GF-D8 (cell line): Measurements from ENCODE around the gene PMVK.
"Not testable (repeated sequence)": the region's sequence is repeated elsewhere in the genome, so short reads cannot be mapped to it uniquely, and the experiment has no call there.

Experiments
- DNase-seq: peaks from one replicate; lab custom pipeline; 2025; lab: John Stamatoyannopoulos, UW

Gene PMVK

DNA sequence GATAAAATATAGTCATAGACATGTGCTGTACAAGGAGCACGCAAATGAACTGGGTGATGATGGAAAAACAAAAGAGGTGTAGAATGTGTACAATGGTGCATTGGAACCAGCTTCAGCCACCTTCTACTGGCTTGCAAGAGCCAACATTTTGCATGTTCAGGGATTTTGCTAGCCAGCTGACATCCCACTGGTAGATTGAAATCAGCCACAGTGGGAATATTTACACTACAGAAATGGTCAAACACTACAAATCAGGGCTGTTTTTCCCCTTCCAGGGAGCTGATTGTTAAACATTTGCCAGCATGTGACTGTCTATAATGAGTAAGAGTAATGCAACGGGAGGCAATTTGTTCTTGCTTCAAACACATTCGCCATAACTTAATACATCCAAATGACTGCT is 23.2 kb downstream of the PMVK start:
- no peak for DNase-seq

DNA sequence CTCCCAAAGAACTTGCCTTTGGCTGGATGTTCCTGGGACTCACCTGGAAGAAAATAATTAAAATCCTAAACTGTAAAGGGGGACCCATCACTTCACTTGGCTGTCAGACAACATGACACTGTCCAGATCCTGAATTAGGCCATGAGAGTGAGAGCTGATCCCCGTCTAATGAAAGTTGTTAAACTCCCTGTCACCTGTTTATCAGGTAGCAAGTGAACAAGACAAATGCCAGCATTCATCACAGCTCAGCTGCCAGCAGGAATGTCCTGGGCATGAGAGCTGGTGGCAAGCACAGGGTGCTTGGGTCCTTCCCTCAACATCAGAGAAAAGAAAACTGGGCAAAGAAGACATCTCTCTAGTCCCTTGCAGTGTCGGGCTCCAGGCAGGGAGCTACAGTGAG is 23.8 kb downstream of the PMVK start:
- DNase-seq, result no peak

DNA sequence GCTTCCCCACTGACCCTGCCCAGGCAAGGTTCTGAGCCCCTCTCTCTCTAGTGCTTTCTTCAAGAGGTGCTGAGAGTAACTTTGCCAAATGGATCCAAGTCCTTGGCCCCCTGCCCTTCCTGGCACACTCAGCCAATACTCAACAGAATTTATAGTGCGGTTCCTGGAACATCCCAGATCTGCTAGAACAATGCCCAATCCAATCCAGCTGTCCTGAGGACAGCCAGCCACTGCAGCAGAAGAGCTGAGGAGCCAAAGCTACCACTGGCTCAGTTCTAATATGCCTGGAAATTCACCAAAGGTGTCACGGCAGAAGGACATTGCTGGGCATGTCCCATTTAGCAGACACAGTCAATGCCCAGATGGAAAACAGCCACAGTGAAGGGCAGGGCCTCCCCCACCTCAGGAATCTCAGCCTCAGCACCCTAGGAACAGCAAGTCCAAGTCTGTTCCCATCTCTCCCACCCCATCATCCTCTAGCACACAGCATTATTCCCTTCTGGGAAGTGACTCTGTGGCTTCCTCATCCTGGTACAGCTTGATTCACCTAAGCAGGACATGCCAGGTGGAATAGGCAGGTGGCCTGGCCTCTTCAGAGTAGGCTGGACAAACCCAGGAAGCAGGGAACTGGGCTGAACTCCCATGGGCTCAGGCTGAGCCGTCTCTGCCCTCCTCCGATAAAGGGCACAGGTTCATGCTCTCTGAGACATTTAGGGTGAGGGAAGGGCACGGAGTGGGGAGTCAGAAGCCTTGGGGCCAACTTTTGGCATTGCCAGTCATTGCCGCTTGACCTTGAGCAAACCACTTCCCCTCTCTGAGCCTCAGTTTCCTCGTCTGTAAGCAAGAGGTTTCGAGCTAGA is 24.6 kb downstream of the PMVK start:
- no peak for DNase-seq

DNA sequence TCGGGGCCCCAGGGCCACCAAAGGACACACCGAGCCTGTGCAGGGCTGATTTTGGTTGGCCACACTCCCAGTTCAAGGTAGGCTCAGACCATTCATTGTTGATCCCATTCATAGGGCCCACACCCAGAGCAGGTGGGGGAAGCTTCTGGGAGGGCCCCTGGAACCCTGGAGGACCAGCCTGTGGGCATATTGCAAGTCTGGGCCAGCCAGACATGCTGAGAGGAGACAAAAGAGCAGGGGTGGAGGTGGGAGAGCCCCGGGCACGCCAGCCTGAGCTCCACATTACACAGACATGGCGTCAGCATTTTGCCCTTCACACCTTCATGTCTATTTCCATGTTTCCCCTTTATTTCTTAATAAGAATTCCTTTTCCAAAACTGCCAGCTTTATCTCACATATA is 25.7 kb downstream of the PMVK start:
- DNase-seq, result no peak

DNA sequence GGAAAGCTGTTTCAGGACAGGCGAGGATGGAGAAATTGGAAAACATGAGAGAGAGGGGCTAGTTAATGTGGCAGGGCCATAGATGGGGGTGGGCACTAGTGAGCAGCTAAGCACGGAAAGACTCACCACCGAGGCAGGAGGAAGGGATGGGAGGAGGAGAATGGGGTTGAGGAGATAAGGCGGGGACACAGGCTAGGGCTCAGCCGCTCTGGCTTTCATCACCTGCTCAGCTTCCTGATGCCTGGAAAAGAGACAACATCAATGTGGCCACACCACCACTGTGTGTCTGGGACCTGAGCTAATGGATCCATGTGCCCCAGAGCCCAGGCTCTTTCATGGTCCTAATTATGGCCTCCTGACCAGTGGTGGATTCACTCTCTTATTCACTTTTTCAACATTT is 27.6 kb downstream of the PMVK start:
- no peak for DNase-seq

DNA sequence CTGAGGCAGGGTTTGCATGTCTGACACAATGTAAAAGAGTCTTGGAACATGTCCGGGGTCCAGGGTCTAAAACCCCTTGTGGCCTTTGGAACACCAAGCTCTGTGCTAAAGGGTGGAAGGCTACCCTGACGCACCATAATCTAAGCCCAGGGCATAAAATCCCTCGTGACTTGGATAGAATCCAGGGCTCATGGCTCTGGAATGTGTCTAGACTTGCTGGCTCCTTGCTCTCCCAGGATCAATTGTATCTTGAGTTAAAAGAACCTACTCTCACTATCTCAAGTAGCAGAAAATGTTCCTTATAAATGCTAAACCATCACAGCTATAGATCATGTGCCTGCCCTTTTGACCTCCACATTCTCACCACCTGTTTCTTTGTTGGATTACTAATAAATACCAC is 28.4 kb downstream of the PMVK start:
- not testable (repeated sequence) for DNase-seq

DNA sequence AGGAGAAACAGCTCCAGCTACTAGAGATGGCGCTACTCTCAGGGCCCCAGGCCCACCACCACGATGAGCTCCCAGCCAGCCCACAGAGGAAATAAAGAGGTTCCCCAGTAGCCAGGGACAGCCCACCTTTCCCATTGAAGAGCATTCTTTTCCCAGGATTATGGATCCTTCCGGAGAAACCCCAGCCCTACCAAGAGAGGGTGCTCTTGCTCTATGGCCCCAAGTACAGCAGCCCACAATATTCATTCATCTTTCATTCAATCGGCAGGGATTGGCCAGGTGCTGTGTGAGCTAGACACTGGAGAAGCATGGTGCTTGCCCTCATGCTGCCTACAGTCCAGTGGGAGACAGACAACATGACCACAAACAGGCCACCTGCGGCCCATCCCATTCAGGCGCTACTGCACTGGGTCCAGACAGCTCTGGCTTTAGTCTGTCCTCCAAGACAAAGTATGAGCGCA is 29.9 kb downstream of the PMVK start:
- DNase-seq, result no peak

DNA sequence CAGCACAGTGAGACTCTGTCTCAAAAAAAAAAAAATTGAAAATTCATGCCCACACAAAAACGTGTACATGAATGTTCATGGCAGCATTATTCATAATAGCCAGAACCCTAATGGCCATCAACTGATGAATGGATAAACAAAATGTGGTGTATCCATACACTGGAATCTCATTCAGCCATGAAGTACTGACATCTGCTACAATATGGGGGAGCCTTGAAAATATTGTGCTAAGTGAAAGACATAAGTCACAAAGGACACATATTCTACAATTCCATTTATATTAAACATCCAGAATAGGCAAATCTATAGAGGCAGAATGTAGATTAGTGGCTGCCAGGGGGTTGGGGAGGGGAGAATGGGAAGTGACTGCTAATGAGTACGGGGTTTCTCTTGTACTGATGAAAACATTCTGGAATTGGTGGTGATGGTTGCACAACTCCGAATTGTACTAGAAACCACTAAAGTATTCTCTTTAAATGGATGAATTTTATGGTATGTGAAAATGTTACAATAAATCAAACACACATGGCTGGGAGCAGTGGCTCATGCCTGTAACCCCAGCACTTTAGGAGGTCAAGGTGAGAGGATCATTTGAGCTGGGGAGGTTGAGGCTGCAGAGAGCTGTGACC is 33.5 kb downstream of the PMVK start:
- DNase-seq, result no peak

DNA sequence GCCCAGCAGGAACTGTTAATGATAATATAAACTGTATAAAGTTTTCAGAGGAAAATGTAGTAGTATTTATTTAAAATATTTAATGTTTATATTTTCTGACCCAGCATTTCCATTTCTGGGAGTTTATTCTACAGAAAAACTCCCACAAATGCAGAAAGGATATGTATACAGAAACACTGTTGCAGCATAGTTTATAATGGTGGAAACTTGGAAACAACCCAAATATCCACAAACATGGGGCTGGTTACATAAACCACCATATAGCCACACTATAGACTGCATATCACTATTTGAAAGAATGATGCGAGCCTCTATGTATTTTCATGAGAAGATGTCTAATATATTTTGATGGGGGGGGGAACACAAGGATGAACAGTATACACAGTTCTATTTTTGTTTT is 34.9 kb downstream of the PMVK start:
- DNase-seq, result no peak

DNA sequence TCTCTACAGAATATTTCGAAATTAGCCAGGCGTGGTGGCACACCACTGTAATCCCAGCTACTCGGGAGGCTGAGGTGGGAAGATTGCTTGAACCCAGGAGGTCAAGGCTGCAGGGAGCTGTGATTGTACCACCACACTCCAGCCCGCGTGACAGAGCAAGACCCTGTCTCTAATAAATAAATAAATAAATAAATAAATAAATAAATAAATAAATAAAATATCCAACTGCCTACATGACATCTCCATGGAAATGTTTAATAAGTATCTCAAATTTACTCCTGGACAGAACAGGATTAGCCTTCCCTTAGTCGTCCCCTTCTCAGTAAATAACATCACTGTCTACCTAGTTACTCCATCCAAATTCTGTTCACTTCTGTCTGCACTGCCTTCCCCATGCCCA is 37.5 kb downstream of the PMVK start:
- no peak for DNase-seq

DNA sequence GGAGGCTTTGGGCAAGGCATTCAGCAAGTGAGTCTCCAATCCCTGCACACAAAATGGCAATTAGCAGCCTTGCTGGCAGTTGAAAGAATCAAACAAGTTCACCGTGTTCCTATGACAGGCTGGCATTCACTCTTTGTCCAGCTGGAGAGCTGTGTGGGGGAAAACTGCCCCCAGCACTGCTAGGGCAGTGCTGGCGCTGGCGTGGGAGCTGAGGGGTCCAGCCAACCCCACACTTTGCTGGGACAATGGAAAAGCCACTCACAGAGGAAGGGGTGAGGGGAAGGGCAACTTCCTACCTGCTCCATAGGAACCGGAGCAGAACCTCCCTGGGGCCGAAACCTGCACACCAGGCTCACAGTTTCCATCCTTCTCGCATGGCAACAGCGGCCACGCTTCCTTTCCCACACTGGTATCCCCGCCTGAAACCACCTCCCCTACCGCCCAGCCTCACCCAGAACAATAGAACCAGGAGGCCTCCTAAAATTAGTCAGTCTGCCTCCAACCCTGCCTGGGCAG is 39.7 kb downstream of the PMVK start:
- DNase-seq, result no peak

DNA sequence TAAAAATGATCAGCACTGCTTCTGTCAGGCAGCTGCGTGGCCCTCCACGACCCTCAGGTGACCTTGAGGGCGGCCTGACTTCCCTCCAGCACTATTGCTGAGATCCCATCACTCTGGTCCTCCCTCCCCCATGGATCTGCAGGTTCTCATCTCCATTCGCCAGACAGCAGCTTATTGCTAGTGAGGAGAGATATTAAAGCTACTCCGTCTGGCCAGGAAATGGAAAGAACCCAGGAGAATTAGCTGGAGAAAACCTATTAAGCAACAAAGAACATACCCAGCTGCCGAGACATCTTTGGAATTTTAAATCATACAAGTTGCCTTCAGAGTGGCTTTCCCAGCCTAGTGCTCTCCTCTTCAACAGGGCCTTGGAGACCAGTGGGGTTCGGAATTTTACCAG is 40.7 kb downstream of the PMVK start:
- no peak for DNase-seq

DNA sequence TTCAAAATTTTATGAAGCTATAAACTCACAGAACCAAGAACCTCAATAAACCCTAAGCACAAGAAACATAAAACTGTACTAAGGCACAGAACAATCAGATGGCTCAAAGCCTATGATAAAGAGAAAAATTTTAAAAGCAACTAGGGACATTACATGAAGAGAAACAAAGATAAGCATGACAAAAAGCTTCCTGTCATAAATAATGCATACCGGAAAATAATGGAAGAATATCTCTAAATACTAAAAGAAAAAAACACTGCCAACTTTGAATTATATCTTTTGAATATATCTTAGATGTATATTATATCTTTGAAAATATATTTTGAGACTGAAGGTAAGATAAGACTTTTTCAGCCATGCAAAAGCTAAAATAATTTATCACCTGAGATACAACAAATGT is 45.1 kb downstream of the PMVK start:
- DNase-seq, result no peak

DNA sequence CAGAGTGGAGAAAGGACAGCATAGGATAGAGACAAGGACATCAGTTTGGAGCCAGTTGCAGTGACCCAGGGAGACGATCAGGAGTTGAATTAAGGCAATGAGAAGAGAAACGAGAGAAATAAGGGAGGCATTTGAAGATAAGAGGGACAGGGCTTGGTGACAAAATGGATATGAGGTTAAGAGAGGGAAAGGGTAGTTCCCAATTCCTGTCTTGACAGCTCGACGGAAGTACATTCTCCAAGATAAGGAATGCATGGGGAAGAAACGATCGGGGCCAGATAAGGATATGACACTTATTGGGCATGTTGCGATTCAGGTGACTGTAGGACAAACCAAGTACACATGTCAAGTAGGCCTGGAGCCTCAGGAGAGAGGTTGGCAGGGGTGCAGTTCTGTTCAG is 47.8 kb downstream of the PMVK start:
- DNase-seq, result no peak

DNA sequence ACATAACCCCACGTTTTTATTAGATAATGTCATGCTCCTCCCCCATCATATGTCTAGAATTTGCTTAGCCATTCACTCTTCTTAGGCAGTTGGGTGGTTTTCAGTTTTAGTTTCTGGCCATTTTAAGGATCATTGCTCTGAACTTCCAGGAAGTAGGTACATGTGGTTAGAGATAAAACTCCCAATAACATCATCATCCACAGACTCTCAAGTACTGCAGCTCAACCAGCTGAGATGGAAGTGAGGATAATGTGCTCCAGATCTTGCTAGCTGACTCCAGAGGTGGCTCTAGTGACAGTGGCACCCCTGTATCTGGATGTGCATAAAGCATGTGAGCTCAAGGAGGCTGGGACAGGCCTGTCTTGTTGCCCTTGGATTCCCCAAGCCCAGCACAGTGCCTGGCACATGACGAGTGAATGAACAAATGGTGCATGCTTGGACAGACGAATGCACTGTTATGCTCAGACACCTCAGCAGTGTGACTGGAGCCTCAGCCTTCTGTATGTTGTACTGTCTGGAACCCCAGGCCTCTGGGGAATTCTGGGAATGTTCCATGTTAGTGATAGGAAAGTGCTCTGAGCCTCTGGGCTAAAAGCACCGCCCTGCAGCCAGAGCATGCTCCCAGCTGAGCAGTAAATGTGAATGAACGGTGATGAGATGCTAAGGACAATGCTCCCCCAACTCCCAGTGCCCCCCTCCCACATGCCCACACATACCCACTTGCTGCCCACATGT is 50.1 kb downstream of the PMVK start:
- no peak for DNase-seq

DNA sequence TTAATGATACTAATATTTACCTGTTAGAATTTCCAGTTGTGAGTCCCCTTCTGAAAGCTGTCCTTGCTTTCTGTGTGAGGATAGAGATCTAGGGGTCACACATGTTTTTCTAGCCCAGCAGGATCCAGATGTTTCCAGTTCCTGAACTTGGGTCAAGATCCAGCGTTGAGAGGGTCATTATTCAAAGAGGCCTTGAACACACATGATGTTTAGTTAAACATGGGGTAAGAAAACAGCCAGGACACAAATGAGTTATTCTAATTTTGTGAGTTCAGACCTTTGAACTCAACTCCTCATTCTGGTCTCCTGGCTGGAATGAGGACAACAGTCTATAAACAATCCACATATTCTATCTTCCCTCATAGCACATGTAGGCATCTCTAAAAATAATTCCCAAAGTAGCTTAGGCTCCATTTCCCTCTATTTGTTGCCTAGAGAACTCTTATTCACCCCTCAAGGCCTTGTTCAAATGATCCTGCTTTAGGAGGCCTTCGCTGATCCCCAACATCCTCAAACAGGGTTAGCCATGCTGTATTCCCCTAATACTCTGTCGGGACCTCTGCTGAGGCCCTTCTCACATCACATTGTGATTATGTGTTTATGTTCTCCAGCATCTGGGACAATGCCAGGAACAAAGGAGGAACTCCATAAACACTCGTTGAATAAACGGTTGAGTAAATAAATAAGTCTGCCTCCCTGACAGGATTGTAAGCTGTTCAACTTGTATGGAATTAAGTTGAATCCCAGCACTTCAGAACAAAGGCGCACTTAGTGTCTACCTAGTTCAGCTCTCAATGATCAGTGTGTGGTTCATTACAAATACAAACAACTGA is 51.4 kb downstream of the PMVK start:
- no peak for DNase-seq

DNA sequence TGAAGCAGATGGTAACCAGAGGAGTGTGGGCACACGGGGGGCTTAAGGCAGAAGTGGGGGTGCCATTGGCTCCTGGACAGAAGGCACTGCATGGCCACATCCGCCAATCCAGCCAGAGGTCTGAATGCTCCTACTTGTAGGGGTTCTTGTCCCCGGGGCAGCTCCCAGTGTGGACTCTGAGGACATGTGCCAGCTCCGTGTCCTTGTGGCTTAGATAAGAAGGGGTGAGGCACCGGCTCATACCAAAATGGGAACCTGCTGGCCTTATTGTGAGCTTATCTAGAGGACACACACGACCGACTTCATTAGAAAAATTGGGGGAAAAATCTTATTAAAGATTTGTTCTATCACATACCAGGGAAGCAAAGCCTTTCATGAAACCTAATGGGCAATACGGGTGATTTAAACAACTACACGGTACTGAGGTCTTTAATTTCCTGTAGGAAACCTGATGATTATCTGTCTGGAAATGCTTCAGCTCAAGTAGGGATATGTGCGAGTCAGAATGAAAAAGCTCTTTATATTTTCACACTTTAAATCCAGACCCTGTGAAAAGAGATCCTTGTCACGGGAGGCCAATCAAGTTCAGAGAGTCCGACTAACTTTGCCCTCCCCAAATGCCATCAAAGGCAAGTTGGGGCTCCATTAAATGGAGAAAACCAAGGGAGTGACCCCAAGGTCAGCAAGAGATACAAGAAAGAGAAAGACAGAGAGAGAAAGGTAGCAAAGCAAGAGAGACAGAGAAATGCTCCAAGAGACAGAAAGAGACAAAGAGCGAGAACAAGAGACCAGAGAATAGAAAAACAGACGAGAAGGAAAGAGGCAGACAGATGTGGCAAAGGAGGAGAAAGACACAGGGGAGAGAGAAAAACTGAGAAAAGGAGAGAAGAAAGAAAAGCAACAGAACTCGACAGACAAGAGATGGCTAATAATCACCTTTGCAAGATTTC is 52.3 kb downstream of the PMVK start:
- DNase-seq, result no peak

DNA sequence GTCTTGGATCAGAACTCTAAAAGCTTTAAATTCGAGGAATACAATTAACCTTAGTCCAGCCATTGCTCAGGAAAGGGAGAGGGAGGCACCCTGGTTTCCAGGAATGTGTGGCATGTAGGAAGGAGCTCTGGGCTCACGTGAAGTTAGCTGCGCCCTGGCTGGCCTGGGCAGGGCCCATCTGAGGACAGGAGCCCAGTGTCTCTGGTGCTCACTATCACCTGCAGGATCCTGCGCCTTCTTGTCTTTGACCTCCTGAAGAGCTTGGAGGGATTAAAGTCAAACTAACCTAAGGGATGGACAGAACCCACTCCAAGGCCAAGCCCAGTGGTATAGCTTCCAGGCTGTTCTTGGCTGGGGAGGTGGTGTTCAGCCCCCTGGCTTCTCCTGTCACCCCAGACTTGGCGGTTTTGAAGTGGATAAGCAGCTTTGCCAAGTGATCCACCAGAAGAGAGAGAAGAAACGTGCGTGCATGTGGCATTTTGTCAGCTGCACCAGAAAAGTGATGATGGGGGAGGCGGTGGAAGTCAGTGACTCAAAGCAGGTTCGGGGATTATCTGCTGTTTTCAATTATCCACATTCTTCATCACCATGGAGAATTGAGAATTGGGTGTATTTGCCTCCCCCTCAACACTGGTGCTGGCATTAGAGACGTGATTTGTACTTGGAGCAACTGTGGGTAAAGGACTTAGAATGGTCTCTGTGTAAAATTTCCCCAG is 54.5 kb downstream of the PMVK start:
- DNase-seq, result no peak

DNA sequence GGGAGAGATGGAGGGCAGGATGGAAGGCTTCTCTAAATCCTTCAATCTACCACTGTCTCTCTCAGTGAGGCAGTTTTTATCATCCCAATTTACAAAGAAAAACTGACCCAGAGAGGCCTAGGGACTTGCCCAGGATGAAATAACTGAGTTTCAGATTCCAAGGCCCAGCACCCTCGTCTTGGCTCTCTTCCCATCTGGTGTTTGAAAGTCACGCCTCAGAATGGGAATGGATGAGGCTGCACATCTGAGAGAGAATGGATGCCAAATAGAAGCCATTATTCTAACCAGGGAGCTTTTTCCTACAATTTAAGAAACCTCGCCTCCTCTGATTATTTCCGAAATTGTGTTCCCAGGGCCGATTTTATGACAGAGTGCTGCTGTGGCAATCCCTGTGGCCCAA is 55.8 kb downstream of the PMVK start:
- DNase-seq, result no peak

DNA sequence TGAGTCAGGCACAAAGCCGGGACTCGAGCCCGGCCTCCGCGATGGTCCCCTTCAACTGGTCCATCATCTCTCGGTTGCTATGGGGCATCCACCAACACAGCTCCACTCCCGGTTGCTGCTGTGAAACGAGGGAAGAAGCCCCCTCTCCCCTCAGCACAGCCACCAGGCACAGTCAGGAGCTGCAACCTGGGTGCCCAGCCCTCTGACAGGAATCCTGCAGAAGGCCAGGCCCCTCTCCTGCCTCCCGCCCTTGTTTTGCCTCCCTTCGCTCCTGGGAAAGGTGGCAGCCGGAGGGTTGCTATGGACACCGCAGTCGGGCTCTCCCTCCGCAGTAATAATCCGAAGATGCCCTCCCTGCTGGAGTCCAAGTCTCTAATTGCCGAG is 57.5 kb downstream of the PMVK start:
- DNase-seq, result no peak
